Aorta (tissue), 5 donors: ENCODE measurements around the gene TESMIN. TPM values are rescaled to one million over a fixed set of nuclear protein-coding genes. Genes with fewer than 3 reads are reported as not detected.

Experiments
- ATAC-seq: fragments of 200-7000 bp; cut with Tn5 transposase; one replicate; pipeline ENCODE4 v1.9.1; 2022; ENCODE audit warnings: moderate library complexity; ENCODE audit not compliant: low FRiP score
- DNase-seq, 2 donors: peaks; one replicate each; pipeline ENCODE4 v3.0.0-alpha.2; 2020
- H3K27ac ChIP-seq, 2 donors: one replicate each; pipeline ENCODE4 v1.5.1; 2013; ENCODE audit warnings: low read length in 2 of 2, mild to moderate bottlenecking in 2 of 2, moderate library complexity in 2 of 2, control low read depth in 1 of 2, inconsistent platforms in 1 of 2, low read depth in 1 of 2
- H3K27me3 ChIP-seq, 2 donors: one replicate each; pipeline ENCODE4 v1.6.1; 2013; ENCODE audit warnings: control low read depth in 1 of 2, low read length in 1 of 2, mild to moderate bottlenecking in 1 of 2, moderate library complexity in 1 of 2; ENCODE audit not compliant: insufficient read depth in 2 of 2, control insufficient read depth in 1 of 2
- H3K36me3 ChIP-seq, 2 donors: one replicate each; pipeline ENCODE4 v1.6.1; 2013; ENCODE audit warnings: control low read depth in 1 of 2, low read length in 1 of 2, mild to moderate bottlenecking in 1 of 2; ENCODE audit not compliant: insufficient read depth in 2 of 2, control insufficient read depth in 1 of 2
- H3K4me1 ChIP-seq, 2 donors: one replicate each; pipeline ENCODE4 v1.6.1; 2013; ENCODE audit warnings: low read length in 2 of 2, control low read depth in 1 of 2, mild to moderate bottlenecking in 1 of 2, moderate library complexity in 1 of 2; ENCODE audit not compliant: insufficient read depth in 2 of 2, control insufficient read depth in 1 of 2
- H3K4me3 ChIP-seq, 2 donors: one replicate each; pipeline ENCODE4 v1.5.1; 2013; ENCODE audit warnings: low read length in 2 of 2, control low read depth in 1 of 2, mild to moderate bottlenecking in 1 of 2
- H3K9me3 ChIP-seq: one replicate; pipeline ENCODE4 v1.6.1; 2013; ENCODE audit warnings: mild to moderate bottlenecking, low read length; ENCODE audit not compliant: control insufficient read depth
- WGBS, 2 donors: extraction: QIAGEN DNeasy Blood & Tissue Kit; methylation state at CpG; one replicate each; pipeline ENCODE4 v1.1.7; 2013; 5-methylcytosine and 5-hydroxymethylcytosine counted together
- intact Hi-C, 2 donors: fragments of 100-400 bp; cut with DNase I; formaldehyde crosslinking; loops; one replicate each; pipeline versions ENCODE4 v1.14.2 to v1.15.0; 2022
- polyA plus RNA-seq, 2 donors: library from polyadenylated mRNA; stranded (reverse); fragments of 200-250 nt; gene quantifications; one replicate each; pipeline ENCODE4 v1.2.3, GENCODE V29; 2013
- total RNA-seq, 2 donors: library from RNA; stranded (reverse); fragmentation: NEBNext Ultra II Directional; extraction: Animal tissue kit (Norgen Biotek cat#: 25700); gene quantifications; one replicate each; pipeline ENCODE4 v1.2.1, GENCODE V29; 2021
- donor health status: healthy with polysubstance abuse.
- donor health status: Bipolar disorder and iron deficiency.
- donor health status: DM: no; HTN: no; CAD: no.
- donor health status: DM: no; HTN: no; CAD: no.
- donor health status: DM: yes; HTN: yes; CAD: no.

Gene TESMIN
- total and polyA plus RNA-seq, 4 donors: 0.10 to 1.5 (median 0.42) TPM; not detected in 1

DNA sequence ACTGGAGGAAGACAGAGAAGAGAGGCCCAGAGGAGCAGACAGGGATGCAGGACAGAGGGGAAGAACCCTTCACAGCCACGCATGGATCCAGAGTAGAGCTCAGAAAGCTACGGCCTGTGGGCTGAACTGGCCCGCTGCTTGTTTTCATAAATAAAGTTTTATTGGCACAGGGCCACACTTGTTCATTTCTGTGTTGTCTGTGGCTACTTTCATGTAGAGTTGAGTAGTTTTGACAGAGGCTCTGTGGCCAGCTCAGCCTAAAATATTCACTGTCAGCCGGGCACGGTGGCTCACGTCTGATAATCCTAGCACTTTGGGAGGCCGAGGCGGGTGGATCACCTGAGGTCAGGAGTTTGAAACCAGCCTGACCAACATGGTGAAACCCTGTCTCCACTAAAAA is 93.2 kb downstream of the TESMIN start:
- no peak for DNase-seq
- H3K27me3 ChIP-seq: no peaks in the 10 kb centered on the region
- 96% methylated on average over 8 of the region's 8 CpGs for WGBS, 2 donors

More for the DNA sequence above, 93.2 kb downstream of the TESMIN start:
- intact Hi-C loops: no loop called here
- ATAC-seq: no peak
- Histone ChIP-seq H3K9me3 (peaks cover 3% of the 10 kb centered on the region), H3K4me1 (no peaks in the 10 kb centered on the region), H3K36me3 (no peaks in the 10 kb centered on the region), H3K4me3 (no peak overlapping the region), H3K27ac (no peak overlapping the region)

Other genes starting within 250 kb of the TESMIN start
- gene GAL, start 67.0 kb downstream of the TESMIN start, total RNA-seq: not detected
- under 1 TPM in 1 of 2 donors, not detected in 1; 0.50 TPM for gene GAL, start 67.0 kb downstream of the TESMIN start, polyA plus RNA-seq
- 10 to 100 TPM; 62.0 to 81.4 TPM for gene CPT1A, start 90.4 kb upstream of the TESMIN start, total RNA-seq
- gene CPT1A, start 90.4 kb upstream of the TESMIN start, polyA plus RNA-seq: 10 to 100 TPM; 10.9 to 56.9 TPM
- 10 to 100 TPM; 31.7 to 37.0 TPM for gene MRPL21, start 152.3 kb upstream of the TESMIN start, total RNA-seq
- 10 to 100 TPM; 51.7 to 69.7 TPM for gene MRPL21, start 152.3 kb upstream of the TESMIN start, polyA plus RNA-seq
- 10 to 100 TPM; 24.6 to 33.6 TPM for gene IGHMBP2, start 152.4 kb upstream of the TESMIN start, total RNA-seq
- 10 to 100 TPM in 1 of 2 donors, 1 to 10 TPM in 1; 5.6 to 64.7 TPM for gene IGHMBP2, start 152.4 kb upstream of the TESMIN start, polyA plus RNA-seq
- gene MRGPRD, start 229.5 kb upstream of the TESMIN start, total RNA-seq: under 1 TPM in 1 of 2 donors, not detected in 1; 0.49 TPM
- not detected for gene MRGPRD, start 229.5 kb upstream of the TESMIN start, polyA plus RNA-seq